Nephron (organoid): Measurements from ENCODE around the gene COL18A1.

Experiments used
- H3K27ac Mint-ChIP-seq, 3 experiments: 2 replicates each; pipeline ENCODE4 v1.8.0; 2020; ENCODE audit warnings: mixed read lengths in 3 of 3, mild to moderate bottlenecking in 2 of 3, moderate library complexity in 1 of 3
- H3K27me3 Mint-ChIP-seq: 2 replicates; pipeline ENCODE4 v1.8.0; 2021; ENCODE audit warnings: low read depth, mild to moderate bottlenecking, moderate library complexity, mixed read lengths
- H3K36me3 Mint-ChIP-seq: 2 replicates; pipeline ENCODE4 v1.8.0; 2020; ENCODE audit warnings: low read depth, mixed read lengths
- H3K4me1 Mint-ChIP-seq: 2 replicates; pipeline ENCODE4 v1.8.0; 2020; ENCODE audit warnings: mixed read lengths
- H3K4me3 Mint-ChIP-seq, 3 experiments: 2 replicates each; pipeline ENCODE4 v1.8.0; 2020; ENCODE audit warnings: mild to moderate bottlenecking in 3 of 3, mixed read lengths in 3 of 3, moderate library complexity in 2 of 3
- H3K9me3 Mint-ChIP-seq: 2 replicates; pipeline ENCODE4 v1.8.0; 2020; ENCODE audit warnings: mixed read lengths
- CTCF ChIP-seq, 3 experiments: fragments of 200-600 bp; sonication (generic); IDR thresholded peaks; one replicate each; pipeline ENCODE4 v1.5.0; 2021; ENCODE audit warnings: antibody characterized with exemption in 3 of 3; ENCODE audit not compliant: unreplicated experiment in 3 of 3

COL18A1 gene

GRCh38 chr21:45386728-45387371 lies 18.1 kb upstream of the COL18A1 start:
- H3K27me3 Mint-ChIP-seq = no peaks in the 10 kb centered on the region
- peak overlapping the region in 1 of 3 experiments; percentile 35 for H3K4me3 Mint-ChIP-seq
- no peaks in the 10 kb centered on the region for H3K36me3 Mint-ChIP-seq
- peaks cover 24% of the 10 kb centered on the region for H3K4me1 Mint-ChIP-seq
- H3K27ac Mint-ChIP-seq = peak overlapping the region; percentile 41 to 77 (median 52)
- no peaks in the 10 kb centered on the region for H3K9me3 Mint-ChIP-seq
- peak; percentile 25 to 32 (median 26) for TF ChIP-seq CTCF (IDR thresholded peaks at IDR 0.05; ENCODE audit: unreplicated experiment in 3 of 3)

- H3K4me1 Mint-ChIP-seq = peaks cover 24% of the 10 kb centered on the region
- no peak overlapping the region for H3K4me3 Mint-ChIP-seq
- no peaks in the 10 kb centered on the region for H3K36me3 Mint-ChIP-seq
- H3K27ac Mint-ChIP-seq = peak overlapping the region in 1 of 3 experiments; percentile 77
- no peak for TF ChIP-seq CTCF (IDR thresholded peaks at IDR 0.05; ENCODE audit: unreplicated experiment in 3 of 3)
- no peaks in the 10 kb centered on the region for H3K27me3 Mint-ChIP-seq
- H3K9me3 Mint-ChIP-seq = no peaks in the 10 kb centered on the region
Observed at GRCh38 chr21:45387506-45387905, 17.5 kb upstream of the COL18A1 start.

DNA sequence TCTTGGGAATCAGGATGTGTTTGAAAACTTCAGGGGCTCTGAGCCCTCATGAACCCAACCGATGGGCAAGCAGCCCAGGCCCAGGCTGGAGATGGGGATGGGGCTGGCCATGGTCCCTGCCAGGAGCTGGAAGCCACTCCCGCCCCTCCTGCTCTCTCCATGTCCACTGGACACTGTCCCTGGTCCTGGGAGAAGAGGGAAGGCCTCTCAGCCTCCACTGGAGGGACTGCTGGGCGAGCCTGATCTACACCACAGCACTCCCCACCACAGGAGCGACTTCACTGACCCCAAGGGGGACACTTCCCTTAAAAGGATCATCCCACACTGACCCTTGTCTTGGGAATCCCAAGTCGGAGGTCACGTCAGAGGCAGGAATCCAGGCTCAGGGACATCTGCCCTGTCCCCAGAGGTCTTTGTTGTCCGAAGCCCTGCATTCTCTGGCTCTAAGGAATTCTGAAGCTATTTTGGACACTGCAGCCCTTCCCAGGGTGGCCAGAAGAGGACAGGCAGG lies 16.9 kb upstream of the COL18A1 start:
- no peak overlapping the region for H3K4me3 Mint-ChIP-seq
- peak overlapping the region in 1 of 3 experiments; percentile 77 for H3K27ac Mint-ChIP-seq
- no peaks in the 10 kb centered on the region for H3K27me3 Mint-ChIP-seq
- H3K4me1 Mint-ChIP-seq = peaks cover 24% of the 10 kb centered on the region
- TF ChIP-seq CTCF (IDR thresholded peaks at IDR 0.05; ENCODE audit: unreplicated experiment in 3 of 3) = no peak
- no peaks in the 10 kb centered on the region for H3K9me3 Mint-ChIP-seq
- no peaks in the 10 kb centered on the region for H3K36me3 Mint-ChIP-seq

DNA sequence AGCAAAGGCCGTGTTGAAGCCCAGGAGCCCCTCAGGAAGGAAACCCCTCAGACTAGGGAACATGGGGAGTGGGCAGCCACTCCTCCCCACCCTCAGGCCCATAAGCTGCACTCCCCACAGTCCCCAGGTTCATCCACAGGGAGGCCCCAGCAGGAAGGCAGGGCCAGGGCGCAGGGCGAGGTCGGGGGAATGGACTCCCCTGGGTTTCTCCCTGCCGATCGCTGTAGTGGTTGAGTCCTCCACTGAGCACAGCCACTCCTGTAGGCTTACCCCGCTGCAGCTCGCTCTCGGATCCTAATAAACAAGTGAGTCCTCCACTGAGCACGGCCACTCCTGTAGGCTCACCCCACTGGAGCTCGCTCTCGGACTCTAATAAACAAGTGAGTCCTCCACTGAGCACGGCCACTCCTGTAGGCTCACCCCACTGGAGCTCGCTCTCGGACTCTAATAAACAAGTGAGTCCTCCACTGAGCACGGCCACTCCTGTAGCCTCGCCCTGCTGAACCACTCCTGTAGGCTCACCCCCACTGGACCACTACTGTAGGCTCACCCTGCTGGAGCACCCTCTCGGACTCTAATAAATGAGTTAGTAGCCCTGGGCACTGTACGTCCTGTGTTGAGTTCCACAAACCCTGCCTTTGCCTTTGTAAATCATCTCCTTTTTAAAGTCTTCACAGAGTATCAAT lies 16.2 kb upstream of the COL18A1 start:
- H3K4me3 Mint-ChIP-seq = no peak overlapping the region
- peaks cover 24% of the 10 kb centered on the region for H3K4me1 Mint-ChIP-seq
- no peak for TF ChIP-seq CTCF (IDR thresholded peaks at IDR 0.05; ENCODE audit: unreplicated experiment in 3 of 3)
- H3K36me3 Mint-ChIP-seq = no peaks in the 10 kb centered on the region
- no peaks in the 10 kb centered on the region for H3K9me3 Mint-ChIP-seq
- H3K27me3 Mint-ChIP-seq = no peaks in the 10 kb centered on the region
- H3K27ac Mint-ChIP-seq = no peak overlapping the region

- Mint-ChIP-seq H3K27me3 (peaks cover 5% of the 10 kb centered on the region), H3K27ac (no peak overlapping the region), H3K36me3 (no peaks in the 10 kb centered on the region), H3K9me3 (no peaks in the 10 kb centered on the region), H3K4me3 (no peak overlapping the region), H3K4me1 (peaks cover 16% of the 10 kb centered on the region)
- no peak for TF ChIP-seq CTCF (IDR thresholded peaks at IDR 0.05; ENCODE audit: unreplicated experiment in 3 of 3)
Observed at GRCh38 chr21:45390121-45390751, 14.7 kb upstream of the COL18A1 start.
